ENCODE results near the gene NOC2L.

- TF ChIP-seq, protein P1, sequence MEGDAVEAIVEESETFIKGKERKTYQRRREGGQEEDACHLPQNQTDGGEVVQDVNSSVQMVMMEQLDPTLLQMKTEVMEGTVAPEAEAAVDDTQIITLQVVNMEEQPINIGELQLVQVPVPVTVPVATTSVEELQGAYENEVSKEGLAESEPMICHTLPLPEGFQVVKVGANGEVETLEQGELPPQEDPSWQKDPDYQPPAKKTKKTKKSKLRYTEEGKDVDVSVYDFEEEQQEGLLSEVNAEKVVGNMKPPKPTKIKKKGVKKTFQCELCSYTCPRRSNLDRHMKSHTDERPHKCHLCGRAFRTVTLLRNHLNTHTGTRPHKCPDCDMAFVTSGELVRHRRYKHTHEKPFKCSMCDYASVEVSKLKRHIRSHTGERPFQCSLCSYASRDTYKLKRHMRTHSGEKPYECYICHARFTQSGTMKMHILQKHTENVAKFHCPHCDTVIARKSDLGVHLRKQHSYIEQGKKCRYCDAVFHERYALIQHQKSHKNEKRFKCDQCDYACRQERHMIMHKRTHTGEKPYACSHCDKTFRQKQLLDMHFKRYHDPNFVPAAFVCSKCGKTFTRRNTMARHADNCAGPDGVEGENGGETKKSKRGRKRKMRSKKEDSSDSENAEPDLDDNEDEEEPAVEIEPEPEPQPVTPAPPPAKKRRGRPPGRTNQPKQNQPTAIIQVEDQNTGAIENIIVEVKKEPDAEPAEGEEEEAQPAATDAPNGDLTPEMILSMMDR (IDR thresholded peaks at IDR 0.05 in 8 of 11, conservative IDR thresholded peaks at IDR 0.05 in 3 of 11) = no peak
- no peak for TF ChIP-seq POLR2A (IDR thresholded peaks at IDR 0.05)
Measured at GRCh38 chr1:929712-930632, 29.1 kb downstream of the NOC2L start.

Data from spleen (tissue), 7 donors.